EH (cell line): ENCODE data around the gene ADNP2.

ENCODE experiments used
- DNase-seq: peaks from one replicate; pipeline ENCODE4 v3.0.0-alpha.2; 2015; ENCODE audit warnings: low read depth

Gene ADNP2

GRCh38 chr18:80171054-80171872, 62.2 kb downstream of the ADNP2 start:
- DNase-seq, result peak; percentile 31

GRCh38 chr18:80172056-80172455, 63.0 kb downstream of the ADNP2 start:
- DNase-seq, result no peak

- no peak for DNase-seq
Observed at GRCh38 chr18:80173060-80173459, 64.0 kb downstream of the ADNP2 start.

GRCh38 chr18:80175451-80176204, 66.6 kb downstream of the ADNP2 start:
- DNase-seq, result no peak

- no peak for DNase-seq
Observed at GRCh38 chr18:80176334-80177073, 67.4 kb downstream of the ADNP2 start.

GRCh38 chr18:80177128-80177527, 68.1 kb downstream of the ADNP2 start:
- DNase-seq, result no peak

GRCh38 chr18:80178935-80179818, 70.1 kb downstream of the ADNP2 start:
- no peak for DNase-seq

- no peak for DNase-seq
Observed at GRCh38 chr18:80179857-80180558, 70.9 kb downstream of the ADNP2 start.

GRCh38 chr18:80180778-80181564, 71.9 kb downstream of the ADNP2 start:
- DNase-seq, result no peak

GRCh38 chr18:80181642-80182461, 72.8 kb downstream of the ADNP2 start:
- no peak for DNase-seq

- no peak for DNase-seq
Observed at GRCh38 chr18:80182855-80183254, 73.8 kb downstream of the ADNP2 start.

GRCh38 chr18:80183273-80184050, 74.4 kb downstream of the ADNP2 start:
- no peak for DNase-seq

GRCh38 chr18:80184243-80184772, 75.2 kb downstream of the ADNP2 start:
- DNase-seq, result no peak

- DNase-seq, result no peak
Observed at GRCh38 chr18:80185545-80185944, 76.5 kb downstream of the ADNP2 start.

- no peak for DNase-seq
Observed at GRCh38 chr18:80187956-80188642, 79.0 kb downstream of the ADNP2 start.

- no peak for DNase-seq
Observed at GRCh38 chr18:80188643-80189530, 79.8 kb downstream of the ADNP2 start.

GRCh38 chr18:80189531-80189865, 80.4 kb downstream of the ADNP2 start:
- no peak for DNase-seq
